HG03159 (cell line): ENCODE measurements around the gene ZSWIM4.
"Not testable (repeated sequence)": the region's sequence is repeated elsewhere in the genome, so short reads cannot be mapped to it uniquely, and the experiment has no call there.

ENCODE experiments used
- ATAC-seq: cut with Tn5 transposase; IDR thresholded peaks from one replicate; pipeline ENCODE4 v1.9.1; 2021; ENCODE audit warnings: mild to moderate bottlenecking, moderate library complexity; ENCODE audit not compliant: unreplicated experiment

Gene ZSWIM4

GRCh38 chr19:13848340-13848677 is 53.1 kb downstream of the ZSWIM4 start:
- no peak for ATAC-seq

- no peak for ATAC-seq
These were observed 53.8 kb downstream of the ZSWIM4 start for GRCh38 chr19:13848798-13849676.

- ATAC-seq, result no peak
These were observed 55.0 kb downstream of the ZSWIM4 start for GRCh38 chr19:13849991-13850909.

- no peak for ATAC-seq
These were observed 55.9 kb downstream of the ZSWIM4 start for GRCh38 chr19:13850910-13851733.

- not testable (repeated sequence) for ATAC-seq
These were observed 56.5 kb downstream of the ZSWIM4 start for GRCh38 chr19:13851734-13852114.

- not testable (repeated sequence) for ATAC-seq
These were observed 57.0 kb downstream of the ZSWIM4 start for GRCh38 chr19:13852171-13852707.

GRCh38 chr19:13856497-13856896 is 61.3 kb downstream of the ZSWIM4 start:
- no peak for ATAC-seq

- no peak for ATAC-seq
These were observed 64.2 kb downstream of the ZSWIM4 start for GRCh38 chr19:13859361-13859880.

GRCh38 chr19:13860679-13861391 is 65.6 kb downstream of the ZSWIM4 start:
- ATAC-seq, result no peak

- peak; percentile 28 for ATAC-seq
These were observed 66.1 kb downstream of the ZSWIM4 start for GRCh38 chr19:13861392-13861713.

- peak; percentile 63 for ATAC-seq
These were observed 66.7 kb downstream of the ZSWIM4 start for GRCh38 chr19:13861714-13862531.

GRCh38 chr19:13864046-13864666 is 68.9 kb downstream of the ZSWIM4 start:
- ATAC-seq, result no peak

GRCh38 chr19:13864667-13865570 is 69.7 kb downstream of the ZSWIM4 start:
- ATAC-seq, result no peak

GRCh38 chr19:13865571-13866462 is 70.6 kb downstream of the ZSWIM4 start:
- ATAC-seq, result no peak

- ATAC-seq, result no peak
These were observed 71.3 kb downstream of the ZSWIM4 start for GRCh38 chr19:13866463-13867046.

- no peak for ATAC-seq
These were observed 73.4 kb downstream of the ZSWIM4 start for GRCh38 chr19:13868663-13869062.
